Lower leg skin (tissue), 4 donors: ENCODE measurements around the gene TNNI3K. TPM values are rescaled to one million over a fixed set of nuclear protein-coding genes. Genes with fewer than 3 reads are reported as not detected.

ENCODE experiments used
- DNase-seq, 2 donors: peaks; one replicate each; pipeline ENCODE4 v3.0.0-alpha.2; 2019; ENCODE audit warnings: low spot score in 2 of 2
- H3K4me3 ChIP-seq: fragments of 200-600 bp; sonication (generic); 2 replicates; pipeline ENCODE4 v1.5.1; 2017; ENCODE audit warnings: mild to moderate bottlenecking, low read depth; ENCODE audit not compliant: poor library complexity, severe bottlenecking
- CTCF ChIP-seq, 3 donors: fragments of 450-650 bp; IDR thresholded peaks; one replicate each; pipeline ENCODE4 v1.5.1; 2016; ENCODE audit warnings: antibody characterized with exemption in 3 of 3, mild to moderate bottlenecking in 3 of 3, moderate library complexity in 2 of 3
- POLR2A ChIP-seq, 2 donors: fragments of 450-650 bp; IDR thresholded peaks; one replicate each; pipeline ENCODE4 v1.6.1; 2016 to 2017; ENCODE audit warnings: antibody characterized with exemption in 2 of 2, mild to moderate bottlenecking in 1 of 2, moderate library complexity in 1 of 2
- WGBS, 2 donors: methylation state at CpG; one replicate each; pipeline ENCODE4 v1.1.5; 2018; 5-methylcytosine and 5-hydroxymethylcytosine counted together
- intact Hi-C: fragments of 100-400 bp; cut with DNase I; formaldehyde crosslinking; loops from one replicate; pipeline ENCODE4 v1.15.0; 2023; ENCODE audit warnings: low total_unique reads
- total RNA-seq, 4 donors: library from RNA; depleted of rRNA; stranded (reverse); fragments of >200 nt; gene quantifications; one replicate each; pipeline ENCODE4 v1.1.0, GENCODE V29; 2016

The TNNI3K gene
- total RNA-seq, 4 donors from 2014 or later = 0.75 to 2.2 TPM; not detected in 2

- intact Hi-C loops = no loop called here
- 28% methylated on average over 3 of the region's 3 CpGs for WGBS, 2 donors
- no peak for DNase-seq
- no peak for TF ChIP-seq CTCF (IDR thresholded peaks at IDR 0.05)
- no peak for TF ChIP-seq POLR2A (IDR thresholded peaks at IDR 0.05)
- H3K4me3 ChIP-seq = no peak overlapping the region
Measured at GRCh38 chr1:74470936-74471335, 235.7 kb downstream of the TNNI3K start.

GRCh38 chr1:74471470-74471869, 236.3 kb downstream of the TNNI3K start:
- intact Hi-C loops = no loop called here
- TF ChIP-seq CTCF (IDR thresholded peaks at IDR 0.05) (no peak), POLR2A (IDR thresholded peaks at IDR 0.05) (no peak)
- WGBS, 2 donors = 67 to 70% methylated on average over 3 of the region's 3 CpGs
- no peak for DNase-seq
- H3K4me3 ChIP-seq = no peak overlapping the region

GRCh38 chr1:74474585-74474984, 239.4 kb downstream of the TNNI3K start:
- intact Hi-C loops = no loop called here
- WGBS, 2 donors = 69 to 74% methylated on average over 6 of the region's 6 CpGs
- no peak for TF ChIP-seq POLR2A (IDR thresholded peaks at IDR 0.05)
- TF ChIP-seq CTCF (IDR thresholded peaks at IDR 0.05) = no peak
- no peak for DNase-seq
- no peak overlapping the region for H3K4me3 ChIP-seq

- intact Hi-C loops = no loop called here
- TF ChIP-seq CTCF (IDR thresholded peaks at IDR 0.05) (no peak), POLR2A (IDR thresholded peaks at IDR 0.05) (no peak)
- no peak for DNase-seq
- H3K4me3 ChIP-seq = no peak overlapping the region
- WGBS, 2 donors = 62 to 64% methylated on average over 2 of the region's 2 CpGs
Measured at GRCh38 chr1:74478979-74479378, 243.8 kb downstream of the TNNI3K start.

GRCh38 chr1:74480068-74480467, 244.9 kb downstream of the TNNI3K start:
- TF ChIP-seq POLR2A (IDR thresholded peaks at IDR 0.05) (no peak), CTCF (IDR thresholded peaks at IDR 0.05) (no peak)
- DNase-seq = no peak
- 76 to 90% methylated on average over 6 of the region's 6 CpGs for WGBS, 2 donors
- intact Hi-C loops = no loop called here
- H3K4me3 ChIP-seq = no peak overlapping the region

GRCh38 chr1:74481607-74482006, 246.4 kb downstream of the TNNI3K start:
- DNase-seq = no peak
- TF ChIP-seq POLR2A (IDR thresholded peaks at IDR 0.05) (no peak), CTCF (IDR thresholded peaks at IDR 0.05) (no peak)
- no peak overlapping the region for H3K4me3 ChIP-seq
- WGBS, 2 donors = 79 to 83% methylated on average over 3 of the region's 3 CpGs
- intact Hi-C loops = no loop called here
